WTC11 (cell line): Measurements from ENCODE around the gene GAK. TPM values are rescaled to one million over a fixed set of nuclear protein-coding genes. Genes with fewer than 3 reads are reported as not detected.

Experiments
- ATAC-seq: fragments of 200-7000 bp; cut with Tn5 transposase; 2 replicates; pipeline ENCODE4 v1.10.0; 2021; ENCODE audit warnings: mild to moderate bottlenecking, moderate library complexity
- CTCF ChIA-PET: fragments of 300-600 bp; sonication (Branson Sonifier 250); formaldehyde crosslinking; loops from one replicate; lab custom pipeline; 2021; ENCODE audit warnings: antibody characterized with exemption; lab: Charles Lee
- POLR2A ChIA-PET: fragments of 350-600 bp; sonication (Branson Sonifier 250); formaldehyde crosslinking; loops from one replicate; lab custom pipeline; 2021; ENCODE audit warnings: antibody characterized with exemption; lab: Charles Lee
- DNase-seq: peaks from one replicate; pipeline ENCODE4 v3.0.0; 2021; ENCODE audit warnings: low spot score
- H3K27ac Mint-ChIP-seq: 2 replicates; pipeline ENCODE4 v1.8.0; 2021; ENCODE audit warnings: mixed read lengths
- H3K27me3 Mint-ChIP-seq: 2 replicates; pipeline ENCODE4 v1.8.0; 2021; ENCODE audit warnings: low read depth, mild to moderate bottlenecking, moderate library complexity, mixed read lengths
- H3K36me3 Mint-ChIP-seq: 2 replicates; pipeline ENCODE4 v1.8.0; 2021; ENCODE audit warnings: mixed read lengths
- H3K4me1 Mint-ChIP-seq: 2 replicates; pipeline ENCODE4 v1.8.0; 2022; ENCODE audit warnings: mixed read lengths
- H3K4me3 Mint-ChIP-seq: 2 replicates; pipeline ENCODE4 v1.8.0; 2021; ENCODE audit warnings: mild to moderate bottlenecking, moderate library complexity, mixed read lengths
- H3K9me3 Mint-ChIP-seq: 2 replicates; pipeline ENCODE4 v1.8.0; 2021; ENCODE audit warnings: mixed read lengths
- E2F4 ChIP-seq: sonication (generic); formaldehyde crosslinking; IDR thresholded peaks from 2 replicates; pipeline ENCODE4 v1.8.1; 2022; ENCODE audit warnings: low read depth, mild to moderate bottlenecking, moderate library complexity, missing genetic modification reagents, borderline replicate concordance
- E2F5 ChIP-seq: sonication (generic); formaldehyde crosslinking; IDR thresholded peaks from 2 replicates; pipeline ENCODE4 v1.8.1; 2022; ENCODE audit warnings: mild to moderate bottlenecking, moderate library complexity, missing genetic modification reagents
- ETV6 ChIP-seq: sonication (generic); formaldehyde crosslinking; IDR thresholded peaks from 2 replicates; pipeline ENCODE4 v1.8.1; 2022; ENCODE audit warnings: mild to moderate bottlenecking, missing genetic modification reagents
- FOXK1 ChIP-seq: sonication (generic); formaldehyde crosslinking; IDR thresholded peaks from 2 replicates; pipeline ENCODE4 v1.8.0; 2022; ENCODE audit warnings: mild to moderate bottlenecking, moderate library complexity, missing genetic modification reagents
- FOXP4 ChIP-seq: sonication (generic); formaldehyde crosslinking; IDR thresholded peaks from 2 replicates; pipeline ENCODE4 v1.8.0; 2022; ENCODE audit warnings: mild to moderate bottlenecking, missing genetic modification reagents
- GABPB1 ChIP-seq: sonication (generic); formaldehyde crosslinking; IDR thresholded peaks from 2 replicates; pipeline ENCODE4 v1.8.1; 2023; ENCODE audit warnings: mild to moderate bottlenecking, missing genetic modification reagents
- KAT7 ChIP-seq: sonication (generic); formaldehyde crosslinking; IDR thresholded peaks from 2 replicates; pipeline ENCODE4 v1.8.1; 2023; ENCODE audit warnings: missing genetic modification reagents, mild to moderate bottlenecking, borderline replicate concordance
- NR2C2 ChIP-seq: sonication (generic); formaldehyde crosslinking; IDR thresholded peaks from 2 replicates; pipeline ENCODE4 v1.8.0; 2022; ENCODE audit warnings: mild to moderate bottlenecking, missing genetic modification reagents
- NR3C1 ChIP-seq: sonication (generic); formaldehyde crosslinking; conservative IDR thresholded peaks from 2 replicates; pipeline ENCODE4 v1.8.1; 2023; ENCODE audit warnings: low read depth, mild to moderate bottlenecking, missing genetic modification reagents
- RELA ChIP-seq: sonication (generic); formaldehyde crosslinking; IDR thresholded peaks from 2 replicates; pipeline ENCODE4 v1.8.1; 2022; ENCODE audit warnings: missing genetic modification reagents, mild to moderate bottlenecking, borderline replicate concordance
- RORB ChIP-seq: fragments of 250-450 bp; sonication (Bioruptor Pico); IDR thresholded peaks from 2 replicates; pipeline ENCODE4 v1.9.0; 2021; ENCODE audit warnings: mild to moderate bottlenecking
- TCF7 ChIP-seq: sonication (generic); formaldehyde crosslinking; IDR thresholded peaks from 2 replicates; pipeline ENCODE4 v1.8.0; 2022; ENCODE audit warnings: mild to moderate bottlenecking, low read depth, missing genetic modification reagents, moderate library complexity
- ZBTB21 ChIP-seq: sonication (generic); formaldehyde crosslinking; IDR thresholded peaks from 2 replicates; pipeline ENCODE4 v1.8.1; 2023; ENCODE audit warnings: mild to moderate bottlenecking, missing genetic modification reagents, borderline replicate concordance
- ZNF219 ChIP-seq: sonication (generic); formaldehyde crosslinking; IDR thresholded peaks from 2 replicates; pipeline ENCODE4 v1.8.0; 2023; ENCODE audit warnings: missing genetic modification reagents, mild to moderate bottlenecking, borderline replicate concordance
- ZNF232 ChIP-seq: sonication (generic); formaldehyde crosslinking; IDR thresholded peaks from 2 replicates; pipeline ENCODE4 v1.8.0; 2022; ENCODE audit warnings: mild to moderate bottlenecking, missing genetic modification reagents
- ZNF317 ChIP-seq: sonication (generic); formaldehyde crosslinking; IDR thresholded peaks from 2 replicates; pipeline ENCODE4 v1.8.1; 2023; ENCODE audit warnings: low read depth, mild to moderate bottlenecking, moderate library complexity, missing genetic modification reagents, borderline replicate concordance
- ZNF532 ChIP-seq: fragments of 250-450 bp; sonication (Bioruptor Pico); IDR thresholded peaks from 2 replicates; pipeline ENCODE4 v1.9.0; 2021; ENCODE audit warnings: mild to moderate bottlenecking, borderline replicate concordance
- total RNA-seq: library from RNA; stranded (reverse); gene quantifications from 3 replicates; pipeline ENCODE4 v1.2.3, GENCODE V29; 2021
- TF ChIP-seq, protein P1 (sequence below): sonication (generic); formaldehyde crosslinking; IDR thresholded peaks from 2 replicates; pipeline ENCODE4 v1.8.0; 2022; ENCODE audit warnings: mild to moderate bottlenecking, missing genetic modification reagents

The GAK gene
- total RNA-seq, 1 experiment from 2014 or later, result 121 TPM

- TF ChIP-seq ZNF317 (CRISPR knock-in tag) (no peak), NR3C1 (no peak), ZNF219 (CRISPR knock-in tag) (no peak), FOXK1 (CRISPR knock-in tag) (no peak), RORB (no peak)
Observed at GRCh38 chr4:864456-865120, 67.5 kb downstream of the GAK start (continued).

DNA sequence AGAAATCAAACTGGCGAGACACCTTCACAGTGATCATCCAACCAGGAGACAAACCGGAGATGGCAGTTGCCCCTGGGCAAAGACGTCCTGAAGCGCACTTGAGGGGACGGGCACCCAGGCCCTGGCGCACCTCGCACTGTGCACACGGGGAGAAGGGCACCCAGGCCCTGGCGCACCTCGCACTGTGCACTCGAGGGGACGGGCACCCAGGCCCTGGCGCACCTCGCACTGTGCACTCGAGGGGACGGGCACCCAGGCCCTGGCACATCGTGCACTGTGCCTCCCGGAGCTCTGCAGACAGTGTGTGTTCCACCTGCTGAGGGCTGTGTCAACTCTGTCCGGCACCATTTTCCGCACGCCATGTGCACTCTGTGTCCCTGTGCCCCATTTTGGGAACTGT lies 71.6 kb downstream of the GAK start:
- ChIA-PET CTCF (interaction anchor here (1.4 kb wide), 1 partner anchor 118 kb away, joined by 3 read pairs; no protein-coding TSS in a partner anchor), POLR2A (no interaction called here)
- no peak overlapping the region for H3K4me3 Mint-ChIP-seq
- ATAC-seq (no peak), DNase-seq (no peak)
- H3K27me3 Mint-ChIP-seq, result no peaks in the 10 kb centered on the region
- H3K27ac Mint-ChIP-seq, result no peak overlapping the region
- TF ChIP-seq, protein P1, sequence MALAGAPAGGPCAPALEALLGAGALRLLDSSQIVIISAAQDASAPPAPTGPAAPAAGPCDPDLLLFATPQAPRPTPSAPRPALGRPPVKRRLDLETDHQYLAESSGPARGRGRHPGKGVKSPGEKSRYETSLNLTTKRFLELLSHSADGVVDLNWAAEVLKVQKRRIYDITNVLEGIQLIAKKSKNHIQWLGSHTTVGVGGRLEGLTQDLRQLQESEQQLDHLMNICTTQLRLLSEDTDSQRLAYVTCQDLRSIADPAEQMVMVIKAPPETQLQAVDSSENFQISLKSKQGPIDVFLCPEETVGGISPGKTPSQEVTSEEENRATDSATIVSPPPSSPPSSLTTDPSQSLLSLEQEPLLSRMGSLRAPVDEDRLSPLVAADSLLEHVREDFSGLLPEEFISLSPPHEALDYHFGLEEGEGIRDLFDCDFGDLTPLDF (CRISPR knock-in tag), result no peak
- TF ChIP-seq NR2C2 (CRISPR knock-in tag) (no peak), E2F5 (no peak), RELA (CRISPR knock-in tag) (no peak), ZNF232 (CRISPR knock-in tag) (no peak), TCF7 (CRISPR knock-in tag) (no peak), KAT7 (CRISPR knock-in tag) (no peak), ZNF532 (no peak), GABPB1 (no peak), FOXP4 (no peak), E2F4 (CRISPR knock-in tag) (no peak), ETV6 (CRISPR knock-in tag) (no peak), ZBTB21 (CRISPR knock-in tag) (no peak)
- peaks cover 39% of the 10 kb centered on the region for H3K36me3 Mint-ChIP-seq
- no peaks in the 10 kb centered on the region for H3K9me3 Mint-ChIP-seq
- H3K4me1 Mint-ChIP-seq, result no peaks in the 10 kb centered on the region
